Measurements from ENCODE around the gene LDHA. TPM values are rescaled to one million over a fixed set of nuclear protein-coding genes. Genes with fewer than 3 reads are reported as not detected.
"Not testable (repeated sequence)": the region's sequence is repeated elsewhere in the genome, so short reads cannot be mapped to it uniquely, and the experiment has no call there.

LDHA gene
- polyA plus RNA-seq, 3 donors = 191 to 501 (median 438) TPM

GRCh38 chr11:18404062-18404461, 9.7 kb downstream of the LDHA start:
- no peak overlapping the region for H3K4me3 Mint-ChIP-seq
- H4K20me1 ChIP-seq (ENCODE audit: insufficient read depth, low read length) = peaks cover 51% of the 10 kb centered on the region
- no peak overlapping the region for H3K4me2 ChIP-seq (replicated peaks; ENCODE audit: extremely low read depth, low read length, poor library complexity, severe bottlenecking)
- no peaks in the 10 kb centered on the region for H3K4me1 Mint-ChIP-seq
- TF ChIP-seq CTCF (IDR thresholded peaks at IDR 0.05) = no peak
- no peaks in the 10 kb centered on the region for H3K4me1 ChIP-seq (ENCODE audit: control insufficient read depth in 1 of 2, insufficient read depth in 2 of 2, low read length in 2 of 2)
- peaks cover 83 to 99% of the 10 kb centered on the region in 2 donors for H3K36me3 ChIP-seq (replicated peaks in 1 of 2; ENCODE audit: control insufficient read depth in 1 of 2, insufficient read depth in 2 of 2, low read length in 2 of 2)
- H3K27me3 Mint-ChIP-seq (ENCODE audit: low read depth in 3 of 3) = no peaks in the 10 kb centered on the region
- peaks cover 71 to 89% of the 10 kb centered on the region in 2 donors for H3K36me3 Mint-ChIP-seq
- H3K27ac ChIP-seq (ENCODE audit: low read depth in 1 of 2, low read length in 2 of 2) = no peak overlapping the region
- no peak overlapping the region for H3K4me3 ChIP-seq (replicated peaks in 1 of 3; ENCODE audit: low read depth in 2 of 3, low read length in 3 of 3)
- H3K9me3 ChIP-seq (replicated peaks in 1 of 2; ENCODE audit: control insufficient read depth in 1 of 2, insufficient read depth in 1 of 2, low read length in 2 of 2) = no peaks in the 10 kb centered on the region
- intact Hi-C loops (cut with micrococcal nuclease) = no loop called here
- peaks cover 13% of the 10 kb centered on the region for H3K79me2 ChIP-seq (ENCODE audit: insufficient read depth, low read length)
- peak overlapping the region in 3 of 7 donors; percentile 15 to 60 (median 45) for H3K27ac Mint-ChIP-seq
- H3K9me3 Mint-ChIP-seq = no peaks in the 10 kb centered on the region
- no peak overlapping the region for H3K9ac ChIP-seq (ENCODE audit: insufficient read depth, low read length, poor library complexity, severe bottlenecking)
- 100% methylated on average over 2 of the region's 4 CpGs for WGBS (ENCODE audit: insufficient coverage)
- no peak for DNase-seq
- H2AFZ ChIP-seq (ENCODE audit: insufficient read depth, low read depth, low read length, poor library complexity, severe bottlenecking) = no peak overlapping the region
- H3K27me3 ChIP-seq (ENCODE audit: control insufficient read depth in 2 of 2, insufficient read depth in 2 of 2, low read length in 2 of 2) = no peaks in the 10 kb centered on the region

- H3K4me2 ChIP-seq (replicated peaks; ENCODE audit: extremely low read depth, low read length, poor library complexity, severe bottlenecking); H3K4me3 Mint-ChIP-seq; H3K79me2 ChIP-seq (ENCODE audit: insufficient read depth, low read length); H3K9ac ChIP-seq (ENCODE audit: insufficient read depth, low read length, poor library complexity, severe bottlenecking); H2AFZ ChIP-seq (ENCODE audit: insufficient read depth, low read depth, low read length, poor library complexity, severe bottlenecking); intact Hi-C loops (cut with micrococcal nuclease); H3K27me3 Mint-ChIP-seq (ENCODE audit: low read depth in 3 of 3); H3K4me1 Mint-ChIP-seq; H3K9me3 ChIP-seq (replicated peaks in 1 of 2; ENCODE audit: control insufficient read depth in 1 of 2, insufficient read depth in 1 of 2, low read length in 2 of 2); DNase-seq; H3K9me3 Mint-ChIP-seq; H3K27ac ChIP-seq (ENCODE audit: low read depth in 1 of 2, low read length in 2 of 2); H3K4me3 ChIP-seq (replicated peaks in 1 of 3; ENCODE audit: low read depth in 2 of 3, low read length in 3 of 3); H3K27me3 ChIP-seq (ENCODE audit: control insufficient read depth in 2 of 2, insufficient read depth in 2 of 2, low read length in 2 of 2); H3K4me1 ChIP-seq (ENCODE audit: control insufficient read depth in 1 of 2, insufficient read depth in 2 of 2, low read length in 2 of 2): not testable (repeated sequence)
- Mint-ChIP-seq H3K36me3 (peaks cover 45 to 60% of the 10 kb centered on the region in 2 donors), H3K27ac (peak overlapping the region in 1 of 7 donors; percentile 32)
- H4K20me1 ChIP-seq (ENCODE audit: insufficient read depth, low read length) = peaks cover 29% of the 10 kb centered on the region
- peaks cover 57 to 66% of the 10 kb centered on the region in 2 donors for H3K36me3 ChIP-seq (replicated peaks in 1 of 2; ENCODE audit: control insufficient read depth in 1 of 2, insufficient read depth in 2 of 2, low read length in 2 of 2)
- WGBS (ENCODE audit: insufficient coverage) = no CpG with 5 or more reads among the region's 3 CpGs
These were observed 13.0 kb downstream of the LDHA start for GRCh38 chr11:18407400-18407799.
